ENCODE measurements around the gene CALN1.
"Not testable (repeated sequence)": the region's sequence is repeated elsewhere in the genome, so short reads cannot be mapped to it uniquely, and the experiment has no call there.

The CALN1 gene

DNA sequence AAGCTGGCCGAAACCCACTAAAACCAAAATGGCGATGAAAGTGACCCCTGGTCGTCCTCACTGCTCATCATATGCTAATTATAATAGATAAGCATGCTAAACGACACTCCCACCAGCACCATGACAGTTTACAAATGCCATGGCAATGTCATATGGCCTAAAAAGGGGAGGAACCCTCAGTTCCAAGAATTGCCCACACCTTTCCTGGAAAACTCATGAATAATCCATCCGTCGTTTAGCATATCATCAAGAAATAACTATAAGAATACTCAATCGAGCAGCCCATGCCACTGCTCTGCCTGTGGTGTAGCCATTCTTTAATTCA, 422.0 kb downstream of the CALN1 start:
- DNase-seq (ENCODE audit: low read depth in 2 of 2, low spot score in 1 of 2), result no peak

DNA sequence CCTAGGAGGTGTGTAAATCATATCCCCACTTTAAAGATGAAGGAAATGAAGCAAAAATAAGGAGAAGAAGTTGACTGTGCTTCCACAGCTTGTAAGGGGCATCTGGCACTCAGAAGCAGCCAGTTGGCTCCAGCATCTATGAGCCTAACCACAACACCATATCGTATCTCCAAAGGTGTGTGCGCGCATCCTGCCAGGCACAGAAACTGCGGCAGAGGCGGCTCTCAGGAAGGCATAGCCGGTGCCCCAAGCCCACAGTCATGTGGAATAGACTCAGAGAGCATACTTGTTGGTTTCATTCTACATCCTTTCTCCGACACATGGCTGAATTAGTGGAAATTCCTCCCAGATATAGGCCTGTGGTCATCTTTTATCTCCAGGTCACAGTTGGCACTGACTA, 423.9 kb downstream of the CALN1 start:
- DNase-seq (ENCODE audit: low read depth in 2 of 2, low spot score in 1 of 2), result no peak

DNA sequence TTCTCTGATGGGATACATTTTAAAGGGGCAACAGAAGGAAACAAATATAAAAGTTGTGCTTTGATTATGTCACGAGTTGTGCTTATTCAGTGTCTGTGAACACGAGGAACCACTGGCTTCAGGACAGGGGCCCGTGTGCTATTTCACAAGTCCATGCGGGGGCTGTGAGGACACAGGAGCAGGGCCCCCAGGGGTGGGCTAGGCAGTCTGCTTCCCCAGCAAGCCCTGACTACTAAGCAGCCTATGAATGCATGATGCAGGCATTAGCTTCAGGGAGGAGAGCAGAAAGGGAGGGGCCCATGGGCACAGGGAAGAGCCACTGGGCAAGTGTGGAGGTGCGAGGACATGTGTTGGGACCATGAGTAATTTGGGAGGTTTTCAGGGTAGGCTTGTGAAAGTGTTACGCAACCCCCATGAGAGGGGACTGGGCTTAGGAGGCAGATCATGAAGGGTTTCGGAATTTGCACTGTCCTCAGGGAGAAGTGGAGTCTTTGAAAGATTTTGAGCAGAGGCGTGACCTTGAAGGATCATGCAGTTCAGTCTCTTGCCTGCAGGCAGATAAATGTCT, 424.9 kb downstream of the CALN1 start:
- DNase-seq (ENCODE audit: low read depth in 2 of 2, low spot score in 1 of 2), result no peak

DNA sequence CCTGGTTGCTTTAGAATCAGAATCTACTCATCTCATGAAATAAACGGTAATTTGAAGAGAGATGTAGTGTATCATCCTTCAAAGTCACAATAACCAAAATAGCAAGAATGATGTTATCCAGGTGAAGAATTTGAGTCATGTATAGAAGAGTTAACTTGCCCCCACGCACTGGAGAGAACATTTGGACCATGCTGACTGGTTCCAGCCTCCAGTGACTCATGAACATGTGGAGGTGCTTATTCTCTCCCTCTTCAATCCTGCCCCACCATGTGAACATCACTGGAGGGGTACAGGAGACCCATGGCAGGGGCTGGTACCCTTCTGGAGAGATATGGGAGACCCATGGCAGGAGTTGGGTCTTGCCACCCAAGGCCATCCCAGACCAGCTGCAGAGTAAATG, 427.8 kb downstream of the CALN1 start:
- no peak for DNase-seq (ENCODE audit: low read depth in 2 of 2, low spot score in 1 of 2)

GRCh38 chr7:71982851-71983250, 429.3 kb downstream of the CALN1 start:
- no peak for DNase-seq (ENCODE audit: low read depth in 2 of 2, low spot score in 1 of 2)

- no peak for DNase-seq (ENCODE audit: low read depth in 2 of 2, low spot score in 1 of 2)
Measured at GRCh38 chr7:71976645-71977044, 435.5 kb downstream of the CALN1 start.

DNA sequence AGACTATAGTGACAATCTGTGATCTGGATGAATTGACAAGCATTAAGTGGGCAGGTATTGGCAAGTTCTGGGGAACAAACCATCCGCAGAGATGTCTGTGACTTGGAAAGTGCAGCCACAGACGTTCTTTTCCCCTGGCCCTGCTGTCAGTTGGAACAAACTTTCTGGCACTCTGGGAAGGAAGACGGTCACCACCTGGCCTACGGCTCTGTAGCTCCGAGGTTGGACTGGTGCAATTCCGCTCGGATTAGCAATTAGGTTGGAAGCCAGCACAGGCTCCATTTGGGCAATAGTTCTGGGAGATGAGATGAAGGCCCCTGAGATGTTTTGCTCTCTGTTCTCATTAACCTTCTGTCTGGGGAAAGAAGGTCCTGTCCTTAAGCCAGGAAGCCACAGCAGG, 437.5 kb downstream of the CALN1 start:
- no peak for DNase-seq (ENCODE audit: low read depth in 2 of 2, low spot score in 1 of 2)

GRCh38 chr7:71972534-71972933, 439.6 kb downstream of the CALN1 start:
- no peak for DNase-seq (ENCODE audit: low read depth in 2 of 2, low spot score in 1 of 2)

DNA sequence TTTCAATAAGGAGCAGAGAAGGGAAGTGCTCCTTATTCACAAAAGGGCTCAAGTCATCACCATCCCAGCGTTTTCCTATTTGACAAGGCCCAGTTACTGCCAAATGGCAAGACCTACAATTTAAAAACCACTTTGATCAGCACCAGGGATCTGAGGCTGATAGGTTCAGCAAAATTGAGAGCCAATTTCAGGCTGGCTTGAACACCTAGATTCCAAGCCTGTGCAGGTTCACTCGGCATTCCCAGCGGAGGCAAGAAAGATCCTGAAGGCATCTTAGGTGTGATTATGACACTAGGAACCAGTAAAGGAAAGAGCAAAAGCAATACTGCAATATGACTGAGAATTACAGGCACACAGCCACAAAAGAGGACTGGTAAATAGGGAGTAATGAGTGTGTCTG, 441.4 kb downstream of the CALN1 start:
- no peak for DNase-seq (ENCODE audit: low read depth in 2 of 2, low spot score in 1 of 2)

GRCh38 chr7:71962636-71963035, 449.5 kb downstream of the CALN1 start:
- DNase-seq (ENCODE audit: low read depth in 2 of 2, low spot score in 1 of 2), result no peak

- DNase-seq (ENCODE audit: low read depth in 2 of 2, low spot score in 1 of 2), result no peak
Measured at GRCh38 chr7:71961283-71961682, 450.9 kb downstream of the CALN1 start.

GRCh38 chr7:71942115-71942514, 470.0 kb downstream of the CALN1 start:
- no peak for DNase-seq (ENCODE audit: low read depth in 2 of 2, low spot score in 1 of 2)

- DNase-seq (ENCODE audit: low read depth in 2 of 2, low spot score in 1 of 2), result no peak
Measured at GRCh38 chr7:71937840-71938371, 474.2 kb downstream of the CALN1 start.

- no peak for DNase-seq (ENCODE audit: low read depth in 2 of 2, low spot score in 1 of 2)
Measured at GRCh38 chr7:71935674-71936073, 476.5 kb downstream of the CALN1 start.

DNA sequence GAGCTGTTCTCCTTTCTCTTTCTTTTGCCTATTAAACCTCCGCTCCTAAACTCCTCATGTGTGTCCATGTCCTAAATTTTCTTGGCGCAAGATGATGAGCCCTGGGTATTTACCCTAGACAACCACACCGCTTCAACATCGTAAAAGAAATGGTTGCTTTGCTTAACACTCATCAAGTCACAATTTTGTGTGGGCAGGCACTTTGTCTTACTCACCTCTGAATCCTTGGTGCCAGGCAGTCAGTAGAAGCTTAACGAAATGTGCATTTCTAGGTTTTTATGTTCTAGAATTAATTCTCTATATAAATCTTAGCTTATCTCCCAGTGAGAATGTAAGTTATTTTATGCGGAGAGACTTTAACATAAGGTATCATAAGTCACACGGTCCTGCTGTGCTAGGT, 478.7 kb downstream of the CALN1 start:
- no peak for DNase-seq (ENCODE audit: low read depth in 2 of 2, low spot score in 1 of 2)

DNA sequence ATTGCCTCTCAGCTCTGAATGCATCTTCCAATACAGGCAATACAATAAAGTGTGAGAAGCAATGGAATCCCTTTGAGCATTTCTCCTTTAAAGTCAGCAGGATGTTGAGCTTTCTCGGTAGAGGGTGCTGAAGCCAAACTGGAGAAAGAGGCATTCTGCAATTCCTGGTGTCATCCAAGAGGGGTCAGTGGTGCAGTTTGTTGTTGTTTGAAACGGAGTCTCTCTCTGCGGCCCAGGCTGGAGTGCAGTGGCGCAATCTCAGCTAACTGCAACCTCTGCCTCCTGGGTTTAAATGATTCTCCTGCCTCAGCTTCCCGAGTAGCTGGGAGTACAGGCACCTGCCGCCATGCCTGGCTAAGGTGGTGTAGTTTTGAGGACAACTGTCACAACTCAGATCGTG, 486.5 kb downstream of the CALN1 start:
- no peak for DNase-seq (ENCODE audit: low read depth in 2 of 2, low spot score in 1 of 2)

DNA sequence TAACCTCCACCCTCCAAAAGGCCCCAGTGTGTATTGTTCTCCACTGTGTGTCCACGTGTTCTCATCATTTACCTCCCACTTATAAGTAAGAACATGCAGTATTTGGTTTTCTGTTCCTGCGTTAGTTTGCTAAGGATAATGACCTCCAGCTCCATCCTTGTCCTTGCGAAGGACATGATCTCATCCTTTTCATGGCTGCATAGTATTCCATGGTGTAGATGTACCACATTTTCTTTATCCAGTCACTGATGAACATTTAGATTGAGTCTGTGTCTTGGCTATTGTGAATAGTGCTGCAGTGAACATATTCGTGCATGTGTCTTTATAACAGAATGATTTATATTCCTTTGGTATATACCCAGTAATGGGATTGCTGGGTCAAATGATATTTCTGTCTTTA, 497.9 kb downstream of the CALN1 start:
- not testable (repeated sequence) for DNase-seq (ENCODE audit: low read depth in 2 of 2, low spot score in 1 of 2)

DNA sequence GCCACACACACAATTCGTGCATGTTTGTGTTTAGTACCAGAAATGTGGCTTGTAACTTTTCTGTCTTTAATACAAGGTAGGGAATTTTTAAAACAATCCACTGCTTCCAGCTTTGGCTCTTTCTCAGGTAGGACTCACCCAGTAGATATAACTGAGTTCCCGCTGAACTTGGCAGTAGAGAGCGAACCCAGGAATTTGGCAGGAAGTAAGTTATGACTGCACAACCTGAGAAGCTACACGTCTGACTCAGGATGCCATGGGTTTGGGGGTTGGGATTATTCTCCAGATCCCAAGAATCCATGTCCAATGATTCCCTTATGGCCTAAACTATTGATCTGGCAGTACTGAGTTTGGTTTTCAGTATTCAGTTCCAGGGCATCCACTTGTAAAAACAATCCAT, 499.7 kb downstream of the CALN1 start:
- DNase-seq (ENCODE audit: low read depth in 2 of 2, low spot score in 1 of 2), result no peak

DNA sequence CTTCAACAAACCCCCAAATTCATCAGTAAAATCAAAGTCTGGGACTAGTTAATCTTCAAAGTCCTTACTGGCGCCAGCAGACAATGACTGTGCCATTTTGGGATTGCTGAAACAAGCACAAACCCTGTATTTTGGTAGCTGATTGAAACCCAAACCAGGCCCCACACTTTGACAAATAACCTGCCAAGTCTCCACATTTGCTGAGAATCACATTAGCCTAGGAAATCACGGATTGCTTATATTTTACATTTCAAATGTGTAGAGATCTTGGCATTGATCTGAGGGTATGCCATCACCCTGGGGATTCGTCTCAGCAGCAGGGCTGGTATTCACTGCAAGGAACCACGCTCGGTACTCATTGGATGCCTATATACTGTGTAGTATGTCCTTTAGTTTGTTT, 501.1 kb downstream of the CALN1 start:
- no peak for DNase-seq (ENCODE audit: low read depth in 2 of 2, low spot score in 1 of 2)

- no peak for DNase-seq (ENCODE audit: low read depth in 2 of 2, low spot score in 1 of 2)
Measured at GRCh38 chr7:71905821-71906220, 506.3 kb downstream of the CALN1 start.

GRCh38 chr7:71904484-71904883, 507.7 kb downstream of the CALN1 start:
- DNase-seq (ENCODE audit: low read depth in 2 of 2, low spot score in 1 of 2), result no peak

DNA sequence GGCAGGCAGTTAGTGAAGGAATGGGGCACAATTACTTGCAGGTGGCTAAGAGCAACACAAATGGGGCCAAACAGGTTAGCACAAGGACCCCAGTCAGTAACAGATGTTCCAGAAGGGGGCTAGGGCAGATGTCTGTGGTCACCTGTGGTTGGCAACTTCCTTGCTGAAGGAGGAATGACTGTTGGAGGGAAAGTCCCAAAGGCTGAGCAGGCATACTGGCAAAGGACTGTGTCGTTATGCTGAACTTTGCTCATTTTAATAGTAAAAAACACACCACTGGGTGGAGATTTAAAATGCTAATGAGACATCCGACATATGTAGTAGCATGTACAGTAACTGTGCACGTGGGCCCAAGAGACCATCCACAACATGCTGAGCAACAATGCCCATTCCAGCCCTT, 511.6 kb downstream of the CALN1 start:
- no peak for DNase-seq (ENCODE audit: low read depth in 2 of 2, low spot score in 1 of 2)

DNA sequence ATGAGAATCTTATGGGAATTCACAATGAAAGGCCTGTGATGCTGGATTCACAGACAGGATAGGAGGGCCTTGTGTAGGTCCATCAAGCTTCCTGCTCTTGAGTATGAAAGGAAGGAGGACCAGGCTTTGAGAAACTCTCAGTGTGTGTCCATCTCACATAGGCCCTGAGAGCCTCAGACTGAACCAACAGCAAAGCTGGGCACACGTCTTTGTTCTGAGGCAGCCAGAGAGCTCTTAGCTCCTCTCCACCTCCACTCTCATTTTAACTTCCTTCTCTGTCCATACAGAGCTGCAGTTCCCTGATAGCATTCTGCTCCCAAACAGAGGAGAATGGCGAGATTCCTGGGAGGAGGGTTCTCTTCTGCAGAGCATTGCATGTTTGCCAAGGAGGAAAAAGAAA, 515.6 kb downstream of the CALN1 start:
- DNase-seq (ENCODE audit: low read depth in 2 of 2, low spot score in 1 of 2), result no peak

GRCh38 chr7:71886046-71886445, 526.1 kb downstream of the CALN1 start:
- no peak for DNase-seq (ENCODE audit: low read depth in 2 of 2, low spot score in 1 of 2)

All from stimulated activated CD8-positive, alpha-beta memory T cell treated with anti-CD3 and anti-CD28 coated beads, Interleukin-4, amount 100 ng/mL, for 4 hours (primary cell).